ENCODE results near the gene EMC6. TPM values are rescaled to one million over a fixed set of nuclear protein-coding genes. Genes with fewer than 3 reads are reported as not detected.

Gene EMC6
- total RNA-seq, 1 experiment from 2014 or later, result 38.2 TPM

DNA sequence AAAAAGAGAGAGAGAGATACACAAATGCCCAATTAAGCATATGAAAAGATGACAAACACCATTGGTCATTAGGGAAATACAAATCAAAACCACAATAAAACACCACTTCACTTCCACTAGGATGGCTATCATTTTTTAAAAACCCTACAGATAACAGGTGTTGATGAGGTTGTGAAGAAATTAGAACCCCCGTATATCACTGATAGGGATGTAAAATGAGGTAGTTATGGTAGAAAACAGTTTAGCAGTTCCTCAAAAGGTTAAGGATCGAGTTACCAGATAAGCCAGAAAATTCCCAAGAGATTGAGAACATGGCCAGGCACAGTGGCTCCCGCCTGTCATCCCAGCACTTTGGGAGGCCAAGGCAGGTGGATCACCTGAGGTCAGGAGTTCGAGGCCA lies 24.5 kb downstream of the EMC6 start:
- no TSS peak for BruUV-seq (replicated peaks)

DNA sequence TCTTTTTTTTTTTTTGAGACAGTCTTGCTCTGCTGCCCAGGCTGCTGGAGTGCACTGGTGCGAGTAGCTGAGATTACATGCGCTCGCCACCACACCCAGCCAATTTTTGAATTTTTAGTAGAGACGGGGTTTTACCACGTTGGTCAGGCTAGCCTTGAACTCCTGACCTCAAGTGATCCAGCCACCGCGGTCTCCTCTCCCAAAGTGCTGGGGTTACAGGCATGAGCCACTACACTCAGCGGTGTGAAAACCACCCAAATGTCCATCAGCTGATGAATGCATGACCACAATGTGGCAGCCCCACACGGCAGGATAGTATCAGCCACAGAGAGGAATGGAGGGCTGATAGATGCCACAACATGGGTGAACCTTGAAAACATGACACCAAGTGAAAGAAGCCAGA lies 25.2 kb downstream of the EMC6 start:
- CTCF ChIA-PET, result no interaction called here
- BruUV-seq (replicated peaks), result no TSS peak
- H3K4me3 Mint-ChIP-seq (ENCODE audit: low read depth, unreplicated experiment), result no peak overlapping the region
- intact Hi-C loops (cut with micrococcal nuclease; ENCODE audit: unreplicated experiment), result no loop called here
- no peaks in the 10 kb centered on the region for H3K9me3 Mint-ChIP-seq (ENCODE audit: low read depth, unreplicated experiment)
- TF ChIP-seq, protein P1, sequence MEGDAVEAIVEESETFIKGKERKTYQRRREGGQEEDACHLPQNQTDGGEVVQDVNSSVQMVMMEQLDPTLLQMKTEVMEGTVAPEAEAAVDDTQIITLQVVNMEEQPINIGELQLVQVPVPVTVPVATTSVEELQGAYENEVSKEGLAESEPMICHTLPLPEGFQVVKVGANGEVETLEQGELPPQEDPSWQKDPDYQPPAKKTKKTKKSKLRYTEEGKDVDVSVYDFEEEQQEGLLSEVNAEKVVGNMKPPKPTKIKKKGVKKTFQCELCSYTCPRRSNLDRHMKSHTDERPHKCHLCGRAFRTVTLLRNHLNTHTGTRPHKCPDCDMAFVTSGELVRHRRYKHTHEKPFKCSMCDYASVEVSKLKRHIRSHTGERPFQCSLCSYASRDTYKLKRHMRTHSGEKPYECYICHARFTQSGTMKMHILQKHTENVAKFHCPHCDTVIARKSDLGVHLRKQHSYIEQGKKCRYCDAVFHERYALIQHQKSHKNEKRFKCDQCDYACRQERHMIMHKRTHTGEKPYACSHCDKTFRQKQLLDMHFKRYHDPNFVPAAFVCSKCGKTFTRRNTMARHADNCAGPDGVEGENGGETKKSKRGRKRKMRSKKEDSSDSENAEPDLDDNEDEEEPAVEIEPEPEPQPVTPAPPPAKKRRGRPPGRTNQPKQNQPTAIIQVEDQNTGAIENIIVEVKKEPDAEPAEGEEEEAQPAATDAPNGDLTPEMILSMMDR (IDR thresholded peaks at IDR 0.05; ENCODE audit: unreplicated experiment), result no peak
- no peak for DNase-seq
- no peaks in the 10 kb centered on the region for H3K4me1 Mint-ChIP-seq (ENCODE audit: low read depth, unreplicated experiment)
- peaks cover 19% of the 10 kb centered on the region for H3K36me3 Mint-ChIP-seq (ENCODE audit: insufficient read depth, unreplicated experiment)
- H3K27me3 Mint-ChIP-seq (ENCODE audit: unreplicated experiment), result no peaks in the 10 kb centered on the region
- no peak overlapping the region for H3K27ac Mint-ChIP-seq (ENCODE audit: unreplicated experiment)

More for the DNA sequence above, 24.5 kb downstream of the EMC6 start:
- CTCF ChIA-PET, result no interaction called here
- H3K36me3 Mint-ChIP-seq (ENCODE audit: insufficient read depth, unreplicated experiment), result peaks cover 19% of the 10 kb centered on the region
- no peaks in the 10 kb centered on the region for H3K4me1 Mint-ChIP-seq (ENCODE audit: low read depth, unreplicated experiment)
- H3K4me3 Mint-ChIP-seq (ENCODE audit: low read depth, unreplicated experiment), result no peak overlapping the region
- TF ChIP-seq, protein P1 (IDR thresholded peaks at IDR 0.05; ENCODE audit: unreplicated experiment), result no peak
- intact Hi-C loops (cut with micrococcal nuclease; ENCODE audit: unreplicated experiment), result no loop called here
- DNase-seq, result no peak
- no peak overlapping the region for H3K27ac Mint-ChIP-seq (ENCODE audit: unreplicated experiment)
- H3K9me3 Mint-ChIP-seq (ENCODE audit: low read depth, unreplicated experiment), result no peaks in the 10 kb centered on the region
- H3K27me3 Mint-ChIP-seq (ENCODE audit: unreplicated experiment), result no peaks in the 10 kb centered on the region

DNA sequence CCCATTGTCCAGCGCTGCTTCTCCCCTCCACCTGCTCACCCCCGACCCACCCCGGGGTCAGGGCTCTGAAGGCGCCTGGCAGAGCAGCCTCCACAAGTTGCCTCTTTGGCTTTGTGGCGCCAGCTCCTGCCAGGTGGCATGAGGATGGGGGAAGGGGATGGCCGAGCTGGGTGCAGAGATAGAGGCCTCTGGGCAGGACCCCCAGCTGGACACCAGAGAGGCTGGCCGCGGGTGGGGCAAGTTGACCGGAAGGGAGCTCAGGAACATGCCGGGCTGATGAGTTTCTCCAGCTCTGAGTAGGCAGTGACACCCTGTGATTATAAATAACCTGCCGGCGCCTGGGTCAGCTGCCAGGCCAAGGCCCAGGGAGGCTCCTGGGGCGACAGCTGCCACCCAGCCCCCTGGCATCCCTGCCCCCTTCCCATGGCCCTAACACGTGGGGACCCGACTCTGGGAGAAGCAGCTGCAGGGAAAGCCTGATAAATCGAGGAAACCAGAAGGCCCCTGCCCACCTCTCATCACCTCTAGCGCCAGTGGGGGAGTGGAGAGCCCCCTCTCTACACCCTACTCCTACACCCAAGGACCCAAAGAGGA lies 26.6 kb downstream of the EMC6 start:
- intact Hi-C loops (cut with micrococcal nuclease; ENCODE audit: unreplicated experiment), result no loop called here
- TF ChIP-seq, protein P1 (IDR thresholded peaks at IDR 0.05; ENCODE audit: unreplicated experiment), result no peak
- Mint-ChIP-seq H3K4me3 (ENCODE audit: low read depth, unreplicated experiment) (peak overlapping the region; percentile 79), H3K4me1 (ENCODE audit: low read depth, unreplicated experiment) (no peaks in the 10 kb centered on the region), H3K9me3 (ENCODE audit: low read depth, unreplicated experiment) (no peaks in the 10 kb centered on the region), H3K27me3 (ENCODE audit: unreplicated experiment) (no peaks in the 10 kb centered on the region), H3K27ac (ENCODE audit: unreplicated experiment) (no peak overlapping the region), H3K36me3 (ENCODE audit: insufficient read depth, unreplicated experiment) (peaks cover 19% of the 10 kb centered on the region)
- BruUV-seq (replicated peaks), result no TSS peak
- DNase-seq, result no peak
- CTCF ChIA-PET, result interaction anchor here (0.6 kb wide), 1 partner anchor 60 kb away, joined by 3 read pairs; no protein-coding TSS in a partner anchor

DNA sequence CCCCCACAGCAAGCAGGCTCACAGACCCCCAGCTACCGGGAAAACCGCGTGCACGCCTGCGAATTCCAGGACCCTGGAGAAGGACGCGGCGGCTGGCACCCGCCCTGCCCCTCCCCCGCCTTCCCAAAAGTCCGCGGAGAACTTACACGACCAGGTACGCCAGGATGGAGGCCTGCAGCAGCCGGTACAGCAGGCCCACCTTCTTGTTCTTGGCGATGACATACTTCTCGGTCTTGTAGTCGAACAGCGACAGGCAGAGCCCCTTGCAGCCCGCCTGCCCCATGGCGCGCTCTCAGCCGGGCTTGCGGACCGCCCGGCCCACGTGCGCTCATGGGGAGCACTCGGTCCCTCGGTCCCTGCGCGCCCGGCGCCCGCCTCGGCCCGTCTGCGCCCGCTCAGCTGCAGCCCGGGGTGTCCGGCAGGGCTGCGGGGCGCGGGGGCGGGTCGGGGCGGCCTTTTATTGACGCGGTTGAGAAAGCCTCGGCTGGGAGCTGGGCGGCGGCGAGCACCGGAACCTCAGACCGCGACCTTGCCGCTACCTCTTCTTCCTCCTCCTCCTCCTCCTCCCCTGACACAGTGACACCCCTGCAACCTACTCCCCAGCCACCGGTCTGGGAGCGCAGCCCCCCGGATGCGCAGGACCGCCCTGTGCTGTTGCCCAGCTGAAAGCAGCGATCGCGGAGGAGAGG lies 27.3 kb downstream of the EMC6 start, which contains the start of gene P2RX5:
Gene P2RX5, minus strand, starts transcription at position 433 of the 689 bp plus-strand sequence. Its CDS starts 150 bp downstream, at position 283.
- DNase-seq, result peak; percentile 12
- BruUV-seq (replicated peaks), result no TSS peak

More for the DNA sequence above, 27.3 kb downstream of the EMC6 start, which contains the start of gene P2RX5:
- Mint-ChIP-seq H3K9me3 (ENCODE audit: low read depth, unreplicated experiment) (no peaks in the 10 kb centered on the region), H3K36me3 (ENCODE audit: insufficient read depth, unreplicated experiment) (peaks cover 19% of the 10 kb centered on the region), H3K4me1 (ENCODE audit: low read depth, unreplicated experiment) (no peaks in the 10 kb centered on the region), H3K4me3 (ENCODE audit: low read depth, unreplicated experiment) (peak within 1 kb of the TSS; percentile 79), H3K27me3 (ENCODE audit: unreplicated experiment) (no peaks in the 10 kb centered on the region), H3K27ac (ENCODE audit: unreplicated experiment) (no peak within 1 kb of the TSS)
- CTCF ChIA-PET, result interaction anchor here (0.6 kb wide), 1 partner anchor 61 kb away, joined by 3 read pairs; no protein-coding TSS in a partner anchor
- intact Hi-C loops (cut with micrococcal nuclease; ENCODE audit: unreplicated experiment), result no loop called here
- TF ChIP-seq, protein P1 (IDR thresholded peaks at IDR 0.05; ENCODE audit: unreplicated experiment), result no peak
